ENCODE results near the gene SMIM33. TPM values are rescaled to one million over a fixed set of nuclear protein-coding genes. Genes with fewer than 3 reads are reported as not detected.
A peak's percentile ranks its signal among the peaks of the same experiment; 100 is the strongest.

Gene SMIM33
- total RNA-seq, 4 donors from 2014 or later: 0.40 to 1.7 (median 0.99) TPM

- Histone ChIP-seq H3K4me1 (peaks cover 0 to 16% (median 8%) of the 10 kb centered on the region in 4 donors), H3K36me3 (no peaks in the 10 kb centered on the region), H3K9me3 (no peaks in the 10 kb centered on the region), H3K27me3 (no peaks in the 10 kb centered on the region), H3K4me3 (no peak overlapping the region), H3K27ac (peak overlapping the region; percentile 30 to 69 (median 62))
- peak in 2 of 3 donors; percentile 78 to 92 for DNase-seq
- TF ChIP-seq POLR2A (IDR thresholded peaks at IDR 0.05): no peak
- no peak for TF ChIP-seq CTCF (IDR thresholded peaks at IDR 0.05)
Measured at GRCh38 chr5:139458580-139459407, 12.0 kb upstream of the SMIM33 start.

GRCh38 chr5:139459451-139459934 lies 11.3 kb upstream of the SMIM33 start:
- Histone ChIP-seq H3K27ac (peak overlapping the region; percentile 30 to 69 (median 62)), H3K9me3 (no peaks in the 10 kb centered on the region), H3K36me3 (no peaks in the 10 kb centered on the region), H3K4me3 (no peak overlapping the region), H3K4me1 (peaks cover 0 to 16% (median 8%) of the 10 kb centered on the region in 4 donors), H3K27me3 (no peaks in the 10 kb centered on the region)
- TF ChIP-seq CTCF (IDR thresholded peaks at IDR 0.05): no peak
- no peak for TF ChIP-seq POLR2A (IDR thresholded peaks at IDR 0.05)
- DNase-seq: no peak

GRCh38 chr5:139460455-139460854 lies 10.3 kb upstream of the SMIM33 start:
- TF ChIP-seq CTCF (IDR thresholded peaks at IDR 0.05): no peak
- no peak for TF ChIP-seq POLR2A (IDR thresholded peaks at IDR 0.05)
- no peak for DNase-seq
- peak overlapping the region in 2 of 4 donors; percentile 17 to 59 for H3K27ac ChIP-seq
- H3K4me3 ChIP-seq: no peak overlapping the region
- H3K9me3 ChIP-seq: no peaks in the 10 kb centered on the region
- peaks cover 0 to 16% (median 8%) of the 10 kb centered on the region in 4 donors for H3K4me1 ChIP-seq
- no peaks in the 10 kb centered on the region for H3K27me3 ChIP-seq
- H3K36me3 ChIP-seq: no peaks in the 10 kb centered on the region

GRCh38 chr5:139461176-139461575 lies 9.6 kb upstream of the SMIM33 start:
- no peaks in the 10 kb centered on the region for H3K36me3 ChIP-seq
- H3K4me1 ChIP-seq: peaks cover 0 to 16% (median 8%) of the 10 kb centered on the region in 4 donors
- no peaks in the 10 kb centered on the region for H3K27me3 ChIP-seq
- peak overlapping the region in 2 of 4 donors; percentile 22 to 54 for H3K27ac ChIP-seq
- H3K4me3 ChIP-seq: peak overlapping the region in 1 of 4 donors; percentile 24
- TF ChIP-seq CTCF (IDR thresholded peaks at IDR 0.05) (no peak), POLR2A (IDR thresholded peaks at IDR 0.05) (no peak)
- no peak for DNase-seq
- H3K9me3 ChIP-seq: no peaks in the 10 kb centered on the region

- H3K27ac ChIP-seq: peak overlapping the region in 2 of 4 donors; percentile 22 to 54
- DNase-seq: no peak
- H3K4me3 ChIP-seq: peak overlapping the region in 2 of 4 donors; percentile 21 to 24
- no peaks in the 10 kb centered on the region for H3K27me3 ChIP-seq
- no peaks in the 10 kb centered on the region for H3K36me3 ChIP-seq
- H3K4me1 ChIP-seq: peaks cover 0 to 16% (median 8%) of the 10 kb centered on the region in 4 donors
- no peaks in the 10 kb centered on the region for H3K9me3 ChIP-seq
- TF ChIP-seq CTCF (IDR thresholded peaks at IDR 0.05) (no peak), POLR2A (IDR thresholded peaks at IDR 0.05) (no peak)
Measured at GRCh38 chr5:139461698-139462097, 9.1 kb upstream of the SMIM33 start.
